ENCODE measurements around the gene AGAP1.

AGAP1 gene

GRCh38 chr2:236169741-236170589 is 676.1 kb downstream of the AGAP1 start:
- DNase-seq, result no peak

GRCh38 chr2:236170590-236171165 is 676.8 kb downstream of the AGAP1 start:
- DNase-seq, result no peak

GRCh38 chr2:236171181-236171679 is 677.4 kb downstream of the AGAP1 start:
- DNase-seq, result no peak

- DNase-seq, result no peak
Observed at GRCh38 chr2:236171680-236172254, 677.9 kb downstream of the AGAP1 start.

GRCh38 chr2:236172255-236173035 is 678.6 kb downstream of the AGAP1 start:
- no peak for DNase-seq

- DNase-seq, result no peak
Observed at GRCh38 chr2:236173036-236173728, 679.3 kb downstream of the AGAP1 start.

- DNase-seq, result no peak
Observed at GRCh38 chr2:236173729-236174607, 680.1 kb downstream of the AGAP1 start.

GRCh38 chr2:236175548-236176150 is 681.8 kb downstream of the AGAP1 start:
- no peak for DNase-seq

GRCh38 chr2:236176417-236176816 is 682.6 kb downstream of the AGAP1 start:
- DNase-seq, result no peak

GRCh38 chr2:236176951-236177350 is 683.1 kb downstream of the AGAP1 start:
- no peak for DNase-seq

GRCh38 chr2:236177604-236177966 is 683.7 kb downstream of the AGAP1 start:
- DNase-seq, result no peak

- no peak for DNase-seq
Observed at GRCh38 chr2:236177967-236178889, 684.4 kb downstream of the AGAP1 start.

- DNase-seq, result no peak
Observed at GRCh38 chr2:236178890-236179235, 685.0 kb downstream of the AGAP1 start.

GRCh38 chr2:236179236-236180075 is 685.6 kb downstream of the AGAP1 start:
- DNase-seq, result no peak

GRCh38 chr2:236180076-236180816 is 686.4 kb downstream of the AGAP1 start:
- no peak for DNase-seq

GRCh38 chr2:236180831-236181453 is 687.1 kb downstream of the AGAP1 start:
- DNase-seq, result peak; percentile 54

All from NCI-H2227 treated with DMSO at 0.1 percent for 48 hours (cell line).